Jurkat, Clone E6-1 (cell line): ENCODE measurements around the gene LSAMP.
A peak's percentile ranks its signal among the peaks of the same experiment; 100 is the strongest.

Source experiments
- DNase-seq: peaks from one replicate; pipeline ENCODE4 v3.0.0-alpha.2; 2011; ENCODE audit warnings: low read depth, low spot score
- H3K4me3 ChIP-seq: 2 replicates; pipeline ENCODE4 v1.5.1; 2011; ENCODE audit warnings: mild to moderate bottlenecking, low read length, control low read depth, moderate library complexity

Gene LSAMP

DNA sequence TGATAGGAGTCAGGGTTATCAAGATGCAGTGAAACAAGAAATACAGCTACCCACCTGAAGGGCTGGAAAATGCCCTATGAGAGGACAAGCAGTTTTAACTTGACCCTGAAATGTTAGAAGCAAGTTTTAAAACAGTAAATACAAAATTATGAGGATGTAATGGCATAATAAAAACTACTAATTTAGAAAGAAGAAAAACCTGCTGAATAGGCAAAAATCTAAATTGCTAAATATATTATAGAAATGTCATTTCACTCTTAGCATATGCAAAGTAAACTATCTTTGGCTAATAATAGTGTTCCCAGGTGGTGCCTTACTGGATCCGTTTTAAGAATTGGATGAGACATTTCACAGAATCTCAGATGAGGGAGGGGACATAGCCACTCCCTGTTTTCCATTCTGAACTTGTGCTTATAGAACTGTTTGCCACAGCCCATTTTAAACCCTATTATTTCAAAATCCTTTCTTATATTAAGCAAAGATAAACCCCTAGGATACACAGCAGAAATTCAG lies 294.6 kb downstream of the LSAMP start:
- DNase-seq: no peak
- H3K4me3 ChIP-seq: no peak overlapping the region

DNA sequence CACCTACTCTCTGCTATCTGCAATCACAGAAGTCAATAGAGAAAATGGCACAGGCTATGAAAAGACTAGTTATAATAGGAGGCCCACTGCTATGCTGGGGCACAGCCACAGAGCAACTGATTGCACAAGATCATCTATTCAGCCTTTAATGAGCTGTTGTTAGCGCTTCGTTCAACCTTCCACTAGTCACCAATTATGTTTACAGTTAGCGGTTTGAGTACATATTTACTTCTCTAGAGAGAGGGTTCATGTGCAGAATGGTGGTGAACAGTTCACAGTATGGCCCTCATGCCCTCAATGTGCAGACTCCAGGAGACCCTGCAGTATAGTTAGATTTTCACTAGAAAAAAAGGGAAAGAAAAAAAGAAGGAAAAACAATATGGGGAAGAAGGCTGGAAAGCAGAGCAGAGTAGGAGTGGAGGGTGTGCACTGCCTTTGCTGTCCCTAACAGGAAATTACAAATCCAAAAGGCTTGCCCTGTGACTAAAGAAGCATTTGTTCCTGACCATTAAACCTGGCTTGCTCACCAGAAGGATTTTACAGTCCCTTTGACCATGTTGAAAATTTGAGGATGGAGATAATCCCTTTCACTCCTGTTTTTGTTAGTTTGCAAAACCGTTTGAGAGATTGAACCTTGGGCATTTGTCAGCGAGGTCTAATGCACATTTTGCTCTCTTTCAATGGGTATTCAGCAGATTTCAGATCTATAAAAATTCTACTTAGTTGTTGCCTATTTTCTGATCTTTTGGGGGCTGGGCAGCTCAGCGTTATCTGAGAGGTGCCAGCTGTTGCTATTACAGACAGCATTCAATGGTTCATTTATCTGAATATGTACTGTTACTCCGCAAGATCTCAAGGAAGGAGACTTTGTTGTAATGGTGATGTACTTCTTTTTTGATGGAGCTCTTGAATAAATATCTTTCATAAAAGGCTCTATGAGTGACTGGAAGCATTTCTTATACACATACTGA lies 296.1 kb downstream of the LSAMP start:
- no peak for DNase-seq
- H3K4me3 ChIP-seq: no peak overlapping the region

DNA sequence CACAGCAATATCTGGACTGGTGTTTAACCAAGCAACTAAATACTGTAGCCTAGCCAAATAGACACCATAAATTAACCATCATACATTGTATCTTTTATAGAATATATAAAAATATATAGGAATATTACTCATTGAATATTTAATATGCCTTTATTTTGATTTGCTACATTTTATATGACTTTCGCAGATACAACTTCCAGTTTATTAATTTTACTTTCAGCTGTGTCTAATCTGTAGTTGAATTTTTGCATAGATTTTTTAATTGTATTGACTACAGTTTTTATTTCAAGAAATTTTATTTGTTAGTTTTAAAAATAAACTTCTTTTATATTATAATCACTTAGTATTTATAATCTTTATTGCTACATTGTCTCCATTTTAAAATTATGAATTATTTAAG lies 299.7 kb downstream of the LSAMP start:
- no peak for DNase-seq
- no peak overlapping the region for H3K4me3 ChIP-seq

DNA sequence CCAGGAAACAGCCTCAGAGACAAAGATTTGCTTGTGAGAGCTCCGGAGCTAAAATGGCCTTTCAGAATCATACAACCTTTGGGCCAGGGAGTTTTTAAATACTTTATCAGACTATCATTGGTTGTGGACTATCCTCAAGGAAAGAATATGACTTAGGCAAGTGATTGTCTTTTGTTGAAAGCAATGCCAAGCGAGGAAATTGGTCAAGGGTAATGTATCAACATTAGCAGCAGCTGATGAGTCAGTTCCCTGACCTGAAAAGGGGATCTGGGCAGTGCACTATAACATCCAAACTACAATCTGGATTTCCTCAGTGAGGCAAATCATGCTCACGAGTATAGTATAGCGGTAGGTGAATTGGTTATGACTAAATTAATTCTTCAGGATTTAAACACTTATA lies 303.6 kb downstream of the LSAMP start:
- no peak for DNase-seq
- H3K4me3 ChIP-seq: no peak overlapping the region

DNA sequence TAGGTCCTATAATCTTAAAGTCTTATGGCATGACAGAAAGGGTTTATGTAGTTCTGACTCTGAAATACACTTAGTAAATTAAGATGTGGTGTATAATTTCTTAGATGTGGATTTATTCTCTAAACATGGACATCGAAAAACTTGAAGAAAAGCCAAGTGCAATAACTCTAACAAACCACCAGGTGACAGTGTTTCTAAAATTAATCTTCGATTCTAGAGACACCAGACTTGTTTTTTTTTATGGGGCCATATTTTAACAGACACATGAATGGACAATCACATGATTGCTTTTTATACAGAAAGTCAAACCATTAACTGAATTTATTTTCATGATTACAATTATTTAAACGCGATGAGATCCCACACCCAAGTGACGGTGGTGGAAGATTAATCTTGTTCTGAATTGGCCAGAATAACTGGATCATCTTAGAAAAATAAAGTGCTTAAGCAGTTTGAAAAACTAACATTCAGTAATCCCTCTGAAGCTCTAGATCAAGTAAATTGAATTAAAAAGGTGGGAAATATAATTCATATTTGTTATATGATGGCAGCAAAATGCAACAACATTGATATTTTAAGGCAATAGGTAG lies 305.1 kb downstream of the LSAMP start:
- peak; percentile 33 for DNase-seq
- no peak overlapping the region for H3K4me3 ChIP-seq

DNA sequence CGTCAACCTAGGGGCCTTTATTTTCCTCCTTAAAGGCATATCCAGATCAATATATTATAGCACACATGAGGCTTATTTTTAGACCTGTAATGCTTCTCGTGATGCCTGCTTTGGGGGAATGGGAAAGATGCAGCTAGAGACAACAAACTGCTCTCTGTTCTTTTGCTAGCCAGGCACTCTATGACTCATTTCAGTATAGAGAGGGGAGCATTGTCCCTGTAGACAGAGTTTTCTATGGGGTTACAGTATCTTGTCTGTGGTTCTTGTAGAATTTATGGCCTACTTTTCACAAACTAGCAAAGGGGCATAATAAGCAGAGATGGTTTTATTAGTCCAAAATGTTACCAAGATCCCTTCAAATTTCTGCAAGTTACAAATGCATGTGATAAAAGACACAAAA lies 305.6 kb downstream of the LSAMP start:
- no peak overlapping the region for H3K4me3 ChIP-seq
- DNase-seq: no peak

DNA sequence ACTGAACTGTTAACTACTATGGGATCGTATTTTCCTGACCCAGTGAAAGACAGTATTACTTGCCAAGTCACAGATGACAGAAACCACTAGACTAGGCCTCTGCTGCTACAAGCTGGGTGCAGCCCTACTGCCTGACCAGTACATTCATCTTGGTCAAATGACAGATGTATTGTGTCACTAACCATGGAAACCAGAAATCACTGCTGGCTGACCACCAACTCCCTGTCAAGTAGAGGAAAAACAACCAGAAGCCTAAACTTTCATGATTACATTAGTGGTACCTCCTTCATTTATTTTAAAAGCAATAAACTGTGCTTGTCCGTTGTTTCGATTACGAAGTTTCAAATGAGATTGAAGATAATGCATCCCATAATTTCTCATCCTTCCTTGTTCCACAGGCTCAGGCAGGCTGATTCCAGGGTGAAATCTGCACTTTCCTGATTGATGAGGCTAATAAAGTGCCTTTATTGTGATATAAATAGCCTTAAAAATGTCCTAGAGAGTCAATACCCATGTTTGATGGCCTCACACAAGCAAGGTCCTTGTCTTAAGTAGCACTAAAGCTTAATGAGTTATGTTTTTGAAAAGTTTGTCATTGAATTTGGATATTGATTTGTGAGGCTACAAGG lies 309.7 kb downstream of the LSAMP start:
- DNase-seq: no peak
- H3K4me3 ChIP-seq: no peak overlapping the region

DNA sequence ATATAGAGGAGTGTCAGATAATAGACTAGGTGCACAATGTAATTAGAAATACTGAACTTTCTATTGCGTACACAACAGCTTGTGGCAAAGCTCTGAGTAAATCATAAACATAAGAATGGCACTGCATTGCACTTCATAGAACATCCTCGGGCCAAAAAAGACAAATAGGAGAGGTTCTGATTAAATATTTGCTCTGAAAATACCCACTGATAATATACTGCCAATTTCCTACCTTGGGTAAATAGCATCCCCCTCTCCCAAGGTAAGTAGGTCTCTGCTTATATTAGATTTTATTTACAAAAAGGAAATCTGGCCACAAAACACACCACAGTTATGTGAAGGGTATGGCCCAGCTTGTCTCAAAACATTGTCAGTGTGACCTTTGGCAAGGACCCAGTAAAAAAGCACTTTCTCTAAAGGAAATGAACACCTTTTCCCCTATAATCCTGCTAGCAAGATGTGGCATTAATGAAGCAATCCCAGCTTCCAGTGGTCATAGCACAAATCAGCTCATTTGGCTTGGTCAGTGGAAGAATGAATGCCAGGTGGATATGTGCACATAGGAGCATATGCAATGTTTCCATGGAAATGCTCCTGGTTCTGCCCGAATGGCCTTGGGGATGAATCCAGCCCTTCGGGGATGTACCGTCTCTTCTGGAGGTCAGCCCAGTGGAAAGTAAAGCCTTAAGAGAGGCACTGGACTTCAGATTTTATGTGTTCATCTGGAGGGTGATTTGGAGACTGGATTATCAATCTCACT lies 315.9 kb downstream of the LSAMP start:
- DNase-seq: no peak
- no peak overlapping the region for H3K4me3 ChIP-seq

DNA sequence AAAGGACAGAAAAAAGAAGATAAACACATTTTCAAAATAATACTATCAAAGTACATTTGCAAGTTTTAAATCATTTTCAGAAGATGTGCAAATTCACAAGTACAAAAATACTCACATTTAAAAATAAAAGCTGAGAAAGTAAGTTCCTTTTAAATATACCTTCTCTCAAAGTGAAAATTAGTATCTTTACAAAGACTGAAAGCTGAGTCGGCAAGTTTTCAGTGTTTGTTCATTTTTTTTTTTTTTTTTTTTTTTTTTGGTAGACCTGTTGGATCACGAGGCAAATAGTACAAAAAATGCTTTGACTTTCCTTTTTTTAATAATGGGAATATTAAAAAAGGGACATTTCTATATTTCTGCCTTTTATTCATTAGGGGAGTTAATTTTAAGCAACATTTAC lies 317.8 kb downstream of the LSAMP start:
- no peak for DNase-seq
- no peak overlapping the region for H3K4me3 ChIP-seq

DNA sequence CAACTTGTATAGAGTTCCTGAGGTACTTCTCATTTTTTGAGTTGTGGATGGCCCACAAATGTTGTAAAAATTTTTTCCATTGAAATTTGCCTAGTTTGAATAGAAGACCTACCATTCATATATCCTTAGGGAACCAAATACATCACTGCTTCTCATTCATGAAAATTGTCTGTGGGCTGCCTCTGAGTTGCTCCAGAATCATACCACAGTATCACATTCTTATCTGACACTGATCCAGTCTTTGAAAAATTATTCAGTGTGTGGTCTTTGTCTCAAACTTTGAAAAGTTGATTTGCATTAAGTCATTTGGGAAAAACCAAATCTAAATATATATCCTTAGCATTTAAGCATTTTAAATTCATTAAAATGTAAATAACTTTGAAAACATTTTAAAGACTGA lies 321.1 kb downstream of the LSAMP start:
- no peak for DNase-seq
- no peak overlapping the region for H3K4me3 ChIP-seq

DNA sequence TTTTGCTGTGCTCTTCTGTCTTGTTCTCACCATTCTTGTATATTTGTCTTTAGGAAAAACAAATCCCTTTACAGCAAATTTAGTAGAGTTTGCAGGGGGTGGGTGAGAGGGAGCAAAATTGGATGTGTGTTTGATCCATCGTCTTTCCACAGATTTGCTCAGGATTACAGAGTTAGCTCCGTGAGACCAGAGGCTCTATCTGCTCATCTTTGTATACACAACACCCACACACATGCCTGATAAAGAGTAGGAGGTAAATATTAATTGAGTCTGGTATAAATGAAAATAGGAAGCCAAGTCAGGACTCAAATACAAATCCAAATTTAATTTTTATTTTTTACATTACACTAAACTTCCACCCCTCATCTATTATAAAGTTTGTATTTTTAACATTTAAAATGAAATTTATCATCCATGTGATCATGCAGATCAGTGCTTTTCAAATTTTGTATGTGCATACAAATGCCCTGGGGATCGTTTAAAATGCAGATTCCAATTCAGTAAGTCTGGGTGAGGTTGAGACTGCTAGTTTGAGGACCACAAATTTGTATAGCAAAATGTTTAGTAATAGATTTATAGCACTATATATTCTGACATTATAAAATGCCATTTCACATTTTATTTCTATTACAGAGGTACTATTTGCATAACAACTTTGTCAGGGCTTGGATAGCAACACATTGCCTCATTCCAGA lies 326.7 kb downstream of the LSAMP start:
- no peak overlapping the region for H3K4me3 ChIP-seq
- DNase-seq: no peak

DNA sequence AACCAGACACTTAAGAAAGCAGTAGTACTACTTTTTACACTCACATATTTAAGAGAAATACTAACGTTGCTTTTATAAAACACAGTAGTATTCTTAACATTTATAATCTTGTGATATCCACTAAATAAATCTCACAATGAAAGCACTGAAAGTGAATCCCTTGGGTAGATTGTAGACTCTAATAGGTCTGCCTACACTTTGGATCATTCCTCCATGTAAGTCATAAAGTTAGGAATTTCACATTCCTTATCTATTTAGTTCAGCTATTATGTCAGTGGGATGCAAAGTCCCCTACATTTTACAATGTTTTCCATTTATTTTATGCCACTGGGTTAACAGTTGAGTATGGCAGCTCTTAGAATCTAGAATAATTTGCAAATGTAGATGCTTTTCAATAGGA lies 330.7 kb downstream of the LSAMP start:
- no peak for DNase-seq
- H3K4me3 ChIP-seq: no peak overlapping the region

DNA sequence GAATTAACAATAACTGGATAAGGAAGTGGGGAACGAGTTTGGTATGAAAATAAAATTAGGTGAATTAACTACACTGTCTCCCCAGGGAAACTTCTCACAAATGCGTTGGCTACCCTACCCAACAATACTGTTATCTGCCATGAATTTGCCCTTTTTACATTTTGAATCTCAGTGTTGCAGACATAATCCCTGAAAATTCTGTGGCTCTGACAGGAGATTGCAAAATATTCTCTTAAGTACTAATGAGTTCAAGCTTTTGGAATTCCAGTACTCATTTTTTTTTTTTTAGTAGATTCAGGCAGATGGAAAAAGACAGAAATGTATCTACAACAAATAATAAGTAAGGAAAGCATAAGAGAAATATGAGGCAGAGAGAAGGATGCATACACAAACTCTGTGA lies 332.6 kb downstream of the LSAMP start:
- no peak overlapping the region for H3K4me3 ChIP-seq
- DNase-seq: no peak

DNA sequence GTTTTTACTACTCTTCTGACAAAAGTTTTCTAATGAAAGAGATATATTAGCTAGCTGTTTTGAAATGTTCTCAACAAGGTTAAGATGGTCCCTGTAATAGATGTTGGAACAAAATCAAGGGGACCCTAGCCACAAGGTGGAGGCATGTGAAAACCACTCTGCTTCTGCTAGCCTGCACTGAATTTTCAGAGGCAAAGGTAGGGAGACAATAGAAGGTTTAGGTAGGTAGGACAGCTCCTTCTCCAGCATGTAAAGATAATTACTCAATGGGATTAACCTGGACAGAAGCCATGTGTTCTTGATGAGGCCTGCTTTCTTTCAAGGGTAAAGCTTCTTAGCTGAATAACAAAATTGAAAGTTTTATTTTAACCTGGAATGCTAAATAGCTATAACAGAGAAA lies 333.5 kb downstream of the LSAMP start:
- no peak for DNase-seq
- H3K4me3 ChIP-seq: no peak overlapping the region

DNA sequence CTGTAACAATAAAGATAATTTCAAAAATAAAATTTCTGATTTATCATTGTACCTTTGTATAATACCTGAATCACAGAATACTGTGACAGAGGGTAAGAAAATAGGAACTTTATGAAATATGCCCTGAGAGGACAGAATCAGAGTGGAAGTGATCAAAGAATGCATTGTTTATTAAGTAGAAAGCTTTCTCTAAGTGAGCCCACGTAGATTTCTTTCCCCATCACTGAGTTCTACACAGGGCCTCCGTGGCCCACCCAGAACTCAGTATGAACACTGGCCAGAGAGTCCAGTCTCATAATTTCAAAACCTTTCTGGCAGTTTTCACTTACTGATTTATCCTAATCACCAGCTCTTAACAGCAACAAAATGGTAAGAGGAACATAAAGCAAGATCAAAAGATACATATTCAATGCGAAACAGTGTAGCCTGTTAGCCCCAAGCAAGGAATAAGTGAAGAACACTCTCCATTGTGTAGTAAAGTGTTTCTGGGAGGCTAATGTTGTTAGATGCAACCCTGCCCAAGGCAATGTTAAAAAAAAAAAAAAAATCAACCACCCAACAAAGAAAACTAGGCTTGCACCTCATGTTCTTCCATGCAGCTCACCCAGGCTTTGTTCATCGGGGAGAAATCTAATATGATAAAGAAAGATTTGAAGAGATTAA lies 341.3 kb downstream of the LSAMP start:
- no peak overlapping the region for H3K4me3 ChIP-seq
- no peak for DNase-seq

DNA sequence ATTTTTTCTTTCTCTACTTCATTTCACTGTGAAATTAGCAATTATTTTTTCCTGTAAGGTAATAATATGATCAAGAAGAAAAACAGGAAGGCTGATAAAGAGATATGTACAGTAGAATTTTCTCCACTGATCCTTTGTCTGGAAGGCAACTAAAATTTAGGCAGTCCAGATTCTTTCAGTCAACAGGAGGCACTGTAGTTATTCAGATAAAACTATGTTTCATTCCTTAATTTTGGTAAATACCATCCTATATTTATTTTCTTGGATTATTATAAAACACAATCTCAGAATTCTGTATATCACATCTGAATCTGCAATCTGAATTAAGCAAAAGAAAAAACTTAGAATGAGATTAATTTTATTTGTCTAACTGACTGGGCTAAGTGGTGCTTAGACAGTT lies 343.2 kb downstream of the LSAMP start:
- no peak for DNase-seq
- H3K4me3 ChIP-seq: no peak overlapping the region

DNA sequence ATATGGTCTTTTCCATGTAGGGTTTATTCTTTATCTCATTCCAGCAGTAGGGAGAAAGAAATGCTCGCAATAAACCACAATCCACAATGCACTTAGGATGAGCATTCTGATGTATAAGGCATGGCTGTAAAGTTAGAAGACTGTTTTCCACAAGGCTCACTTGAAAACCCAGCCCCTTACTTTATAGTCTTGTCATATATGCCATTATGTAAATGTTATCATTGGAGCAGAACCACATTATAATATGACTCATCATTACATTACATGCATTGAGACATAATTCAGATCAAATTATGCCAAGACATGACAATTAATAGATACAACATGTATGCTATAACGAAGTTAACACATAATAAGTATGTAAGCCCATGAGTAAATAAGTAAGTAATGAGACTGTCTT lies 348.1 kb downstream of the LSAMP start:
- no peak overlapping the region for H3K4me3 ChIP-seq
- no peak for DNase-seq

DNA sequence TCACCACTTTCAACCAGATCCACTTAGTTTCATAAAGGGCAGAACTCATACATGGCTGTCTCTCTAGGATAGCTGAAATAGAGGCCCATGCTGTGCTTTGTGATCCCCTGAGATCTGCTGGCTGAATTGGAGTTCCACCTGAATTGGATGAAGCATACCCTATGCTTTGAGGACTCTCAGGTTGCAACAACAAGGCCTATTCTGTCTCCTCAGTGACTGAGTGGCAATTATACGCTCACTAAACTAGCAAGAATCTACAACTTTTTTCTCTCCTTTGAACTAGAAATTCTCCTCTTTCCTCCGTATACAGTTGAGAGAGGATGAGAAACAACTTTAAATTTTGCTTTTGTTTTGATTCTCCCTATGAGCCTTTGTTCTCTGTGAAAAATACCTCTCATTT lies 348.7 kb downstream of the LSAMP start:
- no peak overlapping the region for H3K4me3 ChIP-seq
- no peak for DNase-seq
